ENCODE results near the gene SMPD3.

The SMPD3 gene

DNA sequence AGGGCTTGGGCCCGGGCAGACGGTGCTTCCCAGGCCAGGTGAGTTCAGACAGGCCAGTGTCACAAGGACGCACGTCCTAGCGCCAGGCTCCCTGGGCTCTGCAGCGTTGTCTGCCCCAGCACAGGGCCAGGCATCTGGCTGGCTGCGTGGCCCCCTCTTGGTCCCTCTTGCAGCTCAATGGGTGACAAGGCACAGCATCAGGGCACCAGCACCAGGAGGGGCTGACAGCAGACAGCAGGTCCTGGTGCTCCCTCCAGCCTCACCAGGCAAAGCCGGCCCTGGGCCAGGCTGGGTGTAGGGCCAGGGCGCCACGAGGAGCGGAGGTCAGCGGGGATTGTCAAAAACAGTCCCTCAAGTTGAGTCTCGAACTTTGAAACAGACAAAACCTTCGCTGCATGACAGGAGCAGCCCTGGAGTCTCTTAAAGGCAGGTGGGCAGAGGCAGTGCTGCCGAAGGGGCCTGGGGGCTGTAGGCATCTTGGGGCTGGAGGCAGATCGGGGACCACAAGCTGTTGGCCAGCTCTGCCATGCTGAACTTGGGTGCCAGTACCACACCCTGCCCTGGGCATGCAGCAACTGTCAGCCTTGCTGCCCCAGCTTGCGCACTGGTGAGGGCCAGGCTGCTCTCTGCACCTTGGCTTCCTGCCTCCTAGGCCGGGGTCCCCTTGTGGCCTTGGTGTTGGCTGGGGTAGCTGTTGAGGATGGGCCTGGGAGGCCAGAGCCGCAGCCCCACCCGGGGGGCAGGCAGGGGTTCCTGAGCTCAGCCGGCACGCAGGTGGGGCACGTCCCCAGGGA is 88.7 kb downstream of the SMPD3 start:
- no peak for DNase-seq (ENCODE audit: low read depth in 2 of 3, low spot score in 1 of 3)

DNA sequence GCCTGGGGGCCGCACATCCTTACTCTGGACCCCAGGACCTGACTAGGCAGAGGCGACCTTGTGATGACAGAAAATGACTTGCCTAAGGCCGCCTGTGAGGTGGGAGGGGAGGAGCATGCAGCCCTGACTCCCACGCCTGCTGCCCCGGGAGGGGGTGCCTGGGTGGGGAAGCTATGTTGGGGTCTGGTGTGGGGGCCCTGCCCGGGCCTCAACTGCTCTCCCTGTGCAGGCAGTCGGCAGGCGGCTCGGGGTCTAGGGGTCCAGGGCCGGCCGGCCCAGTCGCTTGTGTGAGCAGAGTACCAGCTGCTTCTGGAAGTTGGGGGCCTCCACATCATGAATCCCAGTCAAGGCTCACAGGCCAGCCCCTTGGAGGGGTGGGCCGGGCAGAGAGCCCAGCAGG is 89.4 kb downstream of the SMPD3 start:
- DNase-seq (ENCODE audit: low read depth in 2 of 3, low spot score in 1 of 3) = no peak

DNA sequence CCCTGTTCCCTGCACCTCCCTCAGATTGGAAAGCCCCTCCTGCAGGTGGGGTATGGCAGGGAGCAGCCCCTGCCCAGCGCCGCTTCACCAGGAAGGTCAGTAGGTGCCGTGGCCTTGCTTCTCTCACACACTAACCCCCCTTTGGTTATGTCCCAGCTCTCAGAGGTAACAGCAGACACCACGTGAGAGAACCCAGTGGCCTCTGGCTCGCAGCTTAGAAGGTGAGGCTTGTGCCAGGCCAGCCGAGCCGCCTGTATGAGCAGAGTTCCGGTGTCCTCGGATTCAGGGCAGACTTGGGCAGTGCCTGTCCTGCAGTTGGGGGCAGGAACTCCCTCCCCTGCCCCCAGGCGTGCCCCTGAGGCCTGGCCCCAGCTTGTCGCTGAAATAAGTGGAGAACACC is 90.4 kb downstream of the SMPD3 start:
- DNase-seq (ENCODE audit: low read depth in 2 of 3, low spot score in 1 of 3) = no peak

DNA sequence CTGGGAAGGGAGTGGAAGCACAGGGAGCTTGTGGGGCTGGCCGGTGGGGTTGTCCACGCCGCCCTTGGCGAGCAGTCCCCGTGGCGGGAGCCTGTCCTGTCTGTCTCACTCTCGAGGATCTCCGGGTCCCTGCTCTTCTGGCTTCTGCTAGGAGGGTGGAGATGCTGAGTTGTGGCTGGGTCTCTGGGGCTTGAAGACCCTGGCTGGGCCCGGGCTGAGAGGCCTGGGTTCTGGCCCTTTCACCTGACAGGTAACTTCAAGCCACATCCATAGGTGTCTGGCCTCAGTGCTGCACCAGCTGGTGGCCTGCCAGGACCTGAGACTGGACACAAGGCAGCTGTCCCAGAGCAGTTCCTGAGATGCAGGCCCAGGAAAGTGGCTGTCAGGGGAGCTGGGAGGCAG is 90.8 kb downstream of the SMPD3 start:
- DNase-seq (ENCODE audit: low read depth in 2 of 3, low spot score in 1 of 3) = no peak

DNA sequence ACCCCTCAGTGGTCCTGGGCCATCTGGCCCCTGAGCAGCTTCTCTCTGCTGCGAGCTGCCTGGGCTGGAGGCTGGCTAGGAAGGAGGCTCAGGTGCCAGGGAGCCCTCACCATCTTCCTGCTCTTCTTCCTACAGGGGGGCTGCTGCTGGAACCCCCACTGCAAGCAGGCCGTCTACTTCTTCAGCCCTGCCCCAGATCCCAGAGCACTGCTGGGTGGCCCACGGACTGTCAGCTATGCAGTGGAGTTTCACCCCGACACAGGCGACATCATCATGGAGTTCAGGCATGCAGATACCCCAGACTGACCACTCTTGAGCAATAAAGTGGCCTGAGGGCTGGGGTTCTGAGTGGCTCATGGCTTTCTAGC is 91.4 kb downstream of the SMPD3 start:
- no peak for DNase-seq (ENCODE audit: low read depth in 2 of 3, low spot score in 1 of 3)

DNA sequence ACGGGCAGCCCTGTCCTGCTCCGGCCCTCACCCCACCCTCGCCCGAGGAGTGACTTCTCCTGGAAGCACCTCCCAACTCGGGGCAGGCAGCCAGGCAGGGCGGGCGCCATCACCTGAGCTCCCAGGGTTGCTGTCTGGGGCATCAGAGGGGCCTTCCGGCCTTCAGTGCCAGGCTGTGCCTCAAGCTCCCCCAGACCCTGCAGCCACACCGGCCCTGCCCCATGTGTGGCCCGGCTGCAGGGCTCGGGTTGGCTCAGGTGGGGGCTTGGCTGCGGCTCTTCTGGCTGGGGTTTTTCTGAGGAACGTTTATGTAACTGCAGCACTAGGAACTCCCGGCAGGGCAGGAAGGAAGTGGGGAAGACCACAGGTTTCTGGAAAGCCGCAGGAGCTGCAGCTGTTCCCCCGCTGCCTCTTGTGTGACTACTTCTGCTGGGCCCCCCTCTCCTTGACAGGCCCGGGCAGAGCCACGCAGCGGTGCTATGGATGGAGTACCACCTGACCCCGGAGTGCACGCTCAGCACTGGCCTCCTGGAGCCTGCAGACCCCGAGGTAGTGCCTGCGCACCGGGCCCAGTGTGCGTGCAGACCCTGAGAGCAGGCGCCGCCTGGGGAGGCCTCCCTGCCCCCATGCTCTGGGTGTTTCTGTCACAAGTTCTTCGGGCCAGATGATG is 91.9 kb downstream of the SMPD3 start:
- DNase-seq (ENCODE audit: low read depth in 2 of 3, low spot score in 1 of 3) = peak; percentile 27 to 48 (median 32)

DNA sequence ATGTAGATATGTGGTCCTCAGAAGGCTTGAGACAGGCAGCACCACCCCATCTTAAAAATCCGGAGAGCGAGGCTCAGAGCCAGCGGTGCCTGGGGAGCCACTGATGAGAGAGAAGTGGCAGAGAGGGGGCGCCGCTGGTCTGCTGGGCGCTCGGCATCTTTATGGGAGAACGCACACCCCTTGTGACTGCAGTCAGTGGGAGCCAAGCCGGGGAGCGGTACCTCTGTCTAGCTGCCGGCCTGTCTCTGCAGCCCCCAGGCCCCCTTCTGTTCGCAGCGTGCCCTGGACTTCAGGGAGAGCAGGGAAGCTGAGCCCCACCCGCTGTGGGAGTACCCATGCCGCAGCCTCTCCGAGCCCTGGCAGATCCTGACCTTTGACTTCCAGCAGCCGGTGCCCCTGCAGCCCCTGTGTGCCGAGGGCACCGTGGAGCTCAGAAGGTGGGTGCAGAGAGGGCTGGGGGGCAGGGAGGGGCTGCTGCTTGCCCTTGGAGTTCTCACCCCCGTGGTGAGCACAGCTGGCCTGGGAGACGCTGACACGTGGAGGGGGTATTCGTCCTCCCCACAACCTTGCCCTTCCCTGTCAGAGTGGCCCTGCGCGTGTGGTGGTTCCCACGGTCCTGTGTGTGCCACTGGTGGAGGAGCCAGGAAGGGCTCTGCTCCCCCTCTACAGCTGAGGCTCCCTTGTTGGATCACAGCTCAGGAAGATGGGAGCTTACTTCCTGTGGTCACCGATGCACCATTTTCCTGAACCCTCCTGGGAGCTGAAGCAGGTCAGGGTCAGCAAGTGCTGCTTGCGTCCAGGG is 92.7 kb downstream of the SMPD3 start:
- DNase-seq (ENCODE audit: low read depth in 2 of 3, low spot score in 1 of 3) = no peak

DNA sequence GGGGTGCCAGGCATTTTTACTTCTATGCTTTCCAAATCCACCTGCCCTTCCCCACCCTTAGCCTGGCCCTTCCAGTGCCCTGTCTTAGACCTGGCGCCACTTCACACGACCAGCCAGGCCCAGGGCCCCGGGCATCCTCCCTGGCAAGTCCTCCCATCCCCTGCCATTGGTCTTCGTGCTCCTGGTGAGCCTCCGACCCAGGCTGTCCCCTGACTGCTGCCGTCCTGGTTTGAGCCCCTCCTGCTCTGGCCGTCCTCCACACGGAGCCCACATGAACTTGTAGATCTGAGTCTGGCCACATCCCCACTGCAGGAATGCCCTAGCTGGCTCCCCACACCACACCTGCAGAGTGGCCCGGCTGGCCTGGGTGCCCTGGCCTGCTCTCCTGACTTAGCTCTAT is 93.5 kb downstream of the SMPD3 start:
- DNase-seq (ENCODE audit: low read depth in 2 of 3, low spot score in 1 of 3) = no peak

DNA sequence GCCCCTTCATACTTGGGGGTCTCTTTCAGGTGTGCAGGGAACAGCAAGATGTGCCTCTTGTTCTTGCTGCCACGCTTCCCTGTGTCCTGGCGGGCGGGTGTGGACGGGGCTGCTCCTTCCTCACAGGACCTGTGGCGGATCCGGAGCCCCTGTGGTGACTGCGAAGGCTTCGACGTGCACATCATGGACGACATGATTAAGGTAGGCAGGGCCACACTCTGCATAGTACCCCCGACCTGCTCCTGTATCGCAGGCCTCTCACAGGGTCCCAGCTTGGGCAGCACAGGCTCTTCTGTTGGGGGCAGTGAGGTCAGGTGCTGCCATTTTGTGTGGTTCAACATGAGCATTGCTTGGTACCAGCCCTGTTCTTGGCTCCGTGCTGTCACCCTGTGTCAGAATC is 94.9 kb downstream of the SMPD3 start:
- DNase-seq (ENCODE audit: low read depth in 2 of 3, low spot score in 1 of 3) = no peak

DNA sequence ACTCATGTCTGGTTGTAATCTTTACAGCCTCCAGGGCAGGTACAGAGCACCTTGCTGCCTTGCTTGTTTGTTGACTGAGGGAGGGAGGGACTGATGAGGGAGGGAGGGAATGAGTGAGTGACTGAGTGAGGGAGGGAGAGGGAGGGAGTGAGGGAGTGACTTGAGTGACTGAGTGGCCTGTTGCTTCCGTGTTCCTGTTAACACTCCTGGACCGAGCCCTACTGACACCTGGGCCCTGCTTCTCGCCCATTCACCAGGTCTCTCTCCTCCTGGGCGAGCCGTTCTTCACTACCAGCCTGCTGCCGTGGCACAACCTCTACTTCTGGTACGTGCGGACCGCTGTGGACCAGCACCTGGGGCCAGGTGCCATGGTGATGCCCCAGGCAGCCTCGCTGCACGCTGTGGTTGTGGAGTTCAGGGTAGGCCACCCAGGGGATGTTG is 96.3 kb downstream of the SMPD3 start:
- no peak for DNase-seq (ENCODE audit: low read depth in 2 of 3, low spot score in 1 of 3)

DNA sequence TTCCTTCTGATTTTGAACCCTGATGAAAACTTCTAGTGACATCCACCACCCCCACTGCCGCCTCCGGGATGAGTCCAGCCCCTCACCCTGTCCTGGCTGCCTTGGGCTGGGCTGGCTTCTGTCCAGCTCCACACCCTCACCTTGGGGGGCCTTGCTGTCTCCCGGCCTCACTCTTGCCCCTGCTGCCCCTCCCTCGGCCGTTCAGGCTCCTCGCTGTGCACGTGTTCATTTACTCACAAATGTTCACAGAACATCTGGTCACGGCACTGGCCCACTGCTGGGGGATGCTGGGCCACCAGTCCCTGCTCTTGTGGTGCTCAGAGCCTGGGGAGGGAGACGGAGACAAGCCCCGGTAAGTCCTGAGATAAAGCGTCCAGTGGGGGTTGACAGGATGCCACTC is 96.8 kb downstream of the SMPD3 start:
- no peak for DNase-seq (ENCODE audit: low read depth in 2 of 3, low spot score in 1 of 3)

DNA sequence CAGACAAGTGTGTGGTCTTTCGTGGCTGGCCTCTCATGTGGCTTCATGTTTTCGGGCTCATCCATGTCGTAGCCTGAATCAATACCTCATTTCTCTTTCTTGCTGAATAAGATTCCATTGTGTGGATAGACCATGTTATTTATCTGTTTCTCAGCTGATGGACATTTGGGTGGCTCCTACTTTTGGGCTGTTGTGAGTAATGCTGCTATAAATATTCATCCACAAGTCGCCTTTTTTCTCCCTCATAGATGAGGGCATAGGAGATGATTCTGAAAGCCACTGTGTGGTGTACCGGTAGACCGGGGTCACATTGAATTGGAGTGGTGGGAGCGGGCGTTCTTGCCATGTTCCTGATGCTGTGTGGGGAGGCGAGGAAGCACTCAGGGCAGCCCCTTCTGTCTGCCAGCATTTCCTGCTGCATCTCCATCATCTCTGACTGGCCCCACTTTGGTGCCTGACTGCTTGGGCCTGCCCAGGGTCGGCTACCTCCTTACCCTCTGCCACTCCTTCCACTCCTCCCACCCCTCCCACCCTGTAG is 97.4 kb downstream of the SMPD3 start:
- no peak for DNase-seq (ENCODE audit: low read depth in 2 of 3, low spot score in 1 of 3)

DNA sequence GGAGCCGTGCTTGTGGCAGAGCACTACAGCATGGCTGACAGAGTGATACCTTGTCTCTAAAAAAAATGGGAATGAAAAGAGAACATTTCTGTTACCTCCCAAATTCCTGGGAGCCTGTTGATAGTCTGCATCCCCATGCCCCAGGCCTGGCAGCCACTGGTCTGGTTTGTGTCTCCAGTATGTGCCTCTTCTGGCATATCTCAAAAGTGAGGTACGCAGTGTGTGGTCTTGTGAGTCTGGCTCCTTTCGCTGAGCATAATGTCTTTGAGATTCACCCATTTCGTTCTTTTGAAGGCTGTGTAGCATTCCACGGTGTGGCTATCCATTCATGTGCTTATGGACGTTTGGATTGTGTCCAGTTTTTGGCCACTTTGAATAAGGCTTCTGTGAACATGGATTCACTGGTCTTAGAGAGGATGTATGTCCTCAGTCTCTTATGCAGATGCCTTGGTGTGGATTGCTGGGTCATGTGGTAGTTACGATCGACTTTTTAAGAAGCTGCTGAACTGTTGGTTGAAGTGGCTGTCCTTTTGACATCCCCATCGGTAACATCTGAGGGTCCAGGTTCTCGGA is 98.4 kb downstream of the SMPD3 start:
- no peak for DNase-seq (ENCODE audit: low read depth in 2 of 3, low spot score in 1 of 3)

DNA sequence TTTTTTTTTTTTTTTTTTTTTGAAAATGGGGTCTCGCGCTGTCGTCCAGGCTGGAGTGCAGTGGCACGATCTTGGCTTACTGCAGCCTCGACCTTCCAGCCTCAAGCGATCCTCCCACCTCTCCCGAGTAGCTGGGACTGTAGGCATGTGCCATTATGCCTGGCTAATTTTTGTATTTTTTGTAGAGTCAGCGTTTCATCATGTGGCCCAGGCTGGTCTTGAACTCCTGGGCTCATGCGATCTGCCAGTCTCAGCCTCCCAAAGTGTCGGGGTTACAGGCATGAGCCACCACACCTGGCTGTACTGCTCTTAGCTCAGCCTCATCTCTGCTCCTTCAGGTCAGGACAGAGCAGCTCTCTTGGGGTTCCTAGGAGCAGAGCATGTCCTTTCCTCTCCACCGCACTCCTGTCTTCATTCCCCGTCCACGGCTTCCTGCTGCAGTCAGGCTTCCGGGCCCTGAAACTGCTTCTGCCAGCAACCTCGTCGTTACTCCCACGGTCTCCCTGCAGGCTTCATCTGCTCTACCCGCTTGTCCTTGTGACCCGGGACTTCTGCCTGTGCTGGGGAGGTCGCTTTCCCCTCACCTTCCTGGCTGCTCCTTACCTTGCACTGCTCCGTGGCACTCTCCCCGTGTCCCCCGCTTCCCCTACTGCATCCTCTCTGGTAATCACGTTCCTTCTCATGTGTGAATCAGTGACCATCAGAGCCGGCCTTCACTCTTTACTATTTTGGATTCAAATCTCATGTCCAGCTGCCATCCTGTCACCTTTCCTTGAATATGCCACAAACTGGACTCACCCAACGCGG is 99.5 kb downstream of the SMPD3 start:
- no peak for DNase-seq (ENCODE audit: low read depth in 2 of 3, low spot score in 1 of 3)

DNA sequence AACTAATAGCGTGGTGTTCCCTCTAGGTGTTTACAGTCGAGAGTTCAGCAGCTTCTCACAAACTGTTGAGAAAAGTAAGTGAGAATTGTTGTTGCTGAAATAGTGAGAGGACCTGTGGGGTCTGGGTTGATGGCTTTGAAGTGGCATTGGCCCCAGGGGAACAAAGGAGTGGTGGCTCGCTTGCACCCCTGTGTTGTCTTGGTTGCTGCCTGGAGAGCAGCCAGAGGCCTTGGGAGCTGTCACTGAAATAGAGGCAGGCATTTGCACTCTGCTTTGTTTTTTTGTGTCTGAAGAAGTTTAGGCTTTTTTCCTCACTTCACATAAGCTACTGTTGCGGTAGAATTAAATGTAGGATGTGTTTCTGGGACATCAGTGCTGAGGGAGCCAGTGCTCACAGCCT is 100.7 kb downstream of the SMPD3 start:
- no peak for DNase-seq (ENCODE audit: low read depth in 2 of 3, low spot score in 1 of 3)

DNA sequence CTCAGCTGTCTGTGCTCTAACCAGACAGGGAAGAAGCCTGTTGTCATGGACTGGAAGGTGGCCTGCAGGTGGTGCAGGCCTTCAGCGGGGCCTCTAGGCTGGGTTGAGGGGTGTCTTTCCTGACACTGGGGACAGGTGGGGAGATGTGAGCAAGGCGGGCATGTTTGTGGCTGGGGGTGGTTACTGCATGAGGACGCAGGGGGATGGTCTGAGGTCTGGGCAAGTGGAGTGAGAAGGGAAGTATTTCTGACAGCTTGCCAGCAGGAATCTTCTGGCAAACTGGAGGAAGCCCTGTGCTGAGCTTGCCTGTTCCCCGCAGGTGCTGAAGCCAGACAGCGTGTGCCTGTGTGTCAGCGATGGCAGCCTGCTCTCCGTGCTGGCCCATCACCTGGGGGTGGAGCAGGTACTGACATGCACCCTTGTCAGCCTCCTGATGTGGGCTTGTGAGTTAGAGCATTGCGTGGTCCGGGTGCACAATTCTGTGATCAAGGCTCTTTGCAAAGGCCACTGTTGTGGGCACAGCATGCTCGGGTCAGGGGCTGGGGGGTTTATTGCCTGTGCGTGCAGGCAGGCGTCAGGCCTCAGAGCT is 101.3 kb downstream of the SMPD3 start:
- no peak for DNase-seq (ENCODE audit: low read depth in 2 of 3, low spot score in 1 of 3)

DNA sequence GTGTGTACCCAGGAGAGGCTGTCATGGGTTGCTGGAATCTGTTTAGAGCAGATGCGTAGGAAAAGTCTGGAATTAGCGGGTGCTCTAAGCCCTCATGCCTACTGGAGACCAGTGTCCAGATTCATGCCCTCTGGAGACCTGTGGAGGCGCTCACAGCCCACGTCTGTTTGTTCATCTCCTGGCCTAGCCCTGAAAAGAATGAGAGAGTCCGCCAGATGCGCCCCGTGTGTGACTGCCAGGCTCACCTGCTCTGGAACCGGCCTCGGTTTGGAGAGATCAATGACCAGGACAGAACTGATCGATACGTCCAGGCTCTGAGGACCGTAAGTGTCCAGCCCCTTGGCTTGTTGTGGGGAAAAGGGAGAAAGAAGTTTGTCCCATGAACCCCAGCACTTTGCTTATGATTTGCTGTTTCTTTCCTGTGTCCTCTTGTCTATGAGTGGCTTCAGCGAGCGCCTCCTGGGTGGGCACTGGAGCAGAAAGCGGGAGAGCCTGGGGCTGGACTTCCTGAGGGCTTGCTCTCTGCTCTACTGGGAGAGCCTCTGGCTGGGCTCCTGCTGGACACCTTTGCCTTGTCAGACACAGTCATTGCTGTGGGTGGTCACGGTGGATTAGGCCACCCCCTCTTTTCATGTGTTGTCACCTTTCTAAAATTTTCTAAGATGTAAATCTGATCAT is 102.2 kb downstream of the SMPD3 start:
- no peak for DNase-seq (ENCODE audit: low read depth in 2 of 3, low spot score in 1 of 3)

DNA sequence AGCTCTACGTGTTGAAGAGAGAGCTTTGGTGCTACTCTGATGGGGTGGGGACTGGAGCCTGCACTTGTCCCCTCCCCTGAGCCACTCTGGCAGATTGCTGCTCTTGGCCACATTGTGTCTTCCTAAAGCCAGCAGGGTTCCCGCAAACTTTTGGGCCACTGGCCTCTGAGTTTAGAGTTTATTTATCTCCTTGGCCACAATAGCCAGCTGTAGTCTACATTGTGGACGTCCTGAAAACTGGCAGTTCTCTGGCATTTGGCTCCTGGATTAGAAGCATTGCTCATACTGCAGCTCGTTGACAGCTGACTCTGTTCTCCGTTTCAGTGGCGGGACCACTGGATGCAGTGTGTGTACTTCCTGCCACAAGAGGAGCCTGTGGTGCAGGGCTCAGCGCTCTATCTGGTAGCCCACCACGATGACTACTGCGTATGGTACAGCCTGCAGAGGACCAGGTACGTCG is 102.9 kb downstream of the SMPD3 start:
- DNase-seq (ENCODE audit: low read depth in 2 of 3, low spot score in 1 of 3) = no peak

DNA sequence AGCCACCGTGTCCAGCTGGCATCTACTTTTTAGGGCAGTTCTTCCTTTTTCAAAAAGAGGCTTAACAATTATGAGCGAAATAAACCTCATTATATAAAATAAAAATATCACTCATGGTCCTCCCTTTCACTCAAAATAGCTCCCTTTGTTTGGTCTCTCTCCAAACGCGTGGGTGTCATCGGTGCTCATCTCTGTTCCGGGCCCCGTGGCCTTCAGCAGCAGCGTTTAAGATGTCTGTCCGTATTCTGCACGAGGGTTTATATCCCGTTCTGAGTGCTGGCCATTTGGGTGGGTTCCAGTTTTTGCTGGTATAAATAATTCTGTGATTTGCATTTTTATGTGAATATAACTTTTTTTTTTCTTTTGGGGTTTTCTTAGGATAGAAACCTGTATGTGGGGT is 104.1 kb downstream of the SMPD3 start:
- no peak for DNase-seq (ENCODE audit: low read depth in 2 of 3, low spot score in 1 of 3)

DNA sequence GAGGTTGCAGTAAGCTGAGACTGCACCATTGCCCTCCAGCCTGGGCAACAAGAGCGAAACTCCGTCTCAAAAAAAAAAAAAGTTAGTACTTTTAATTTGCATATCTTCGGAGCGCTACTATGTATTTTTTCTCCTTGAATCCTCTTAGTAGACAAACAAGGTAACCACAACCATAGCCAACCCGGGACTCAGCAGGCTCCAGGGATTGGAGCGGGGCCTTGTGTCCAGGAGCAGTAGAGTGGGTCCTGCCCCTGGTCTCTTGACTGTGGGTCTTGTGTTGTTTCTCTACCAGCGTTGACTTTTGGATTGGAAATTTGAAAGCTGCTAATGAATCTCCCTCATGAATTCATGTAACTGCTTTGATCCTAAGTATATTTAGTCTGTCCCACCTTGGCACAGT is 105.2 kb downstream of the SMPD3 start:
- DNase-seq (ENCODE audit: low read depth in 2 of 3, low spot score in 1 of 3) = no peak
